ENCODE measurements around the gene PALD1.

PALD1 gene

GRCh38 chr10:70561558-70561957, 83.0 kb downstream of the PALD1 start:
- Histone ChIP-seq H3K36me3 (ENCODE audit: control insufficient read depth, insufficient read depth, low read length) (no peaks in the 10 kb centered on the region), H3K27me3 (ENCODE audit: control insufficient read depth, insufficient read depth, low read length) (no peaks in the 10 kb centered on the region), H3K27ac (ENCODE audit: low read depth, low read length) (no peak overlapping the region), H3K4me1 (ENCODE audit: control insufficient read depth, insufficient read depth, low read length) (peaks cover 2% of the 10 kb centered on the region), H3K4me3 (ENCODE audit: low read length) (no peak overlapping the region), H3K9ac (ENCODE audit: low read length) (no peak overlapping the region)

DNA sequence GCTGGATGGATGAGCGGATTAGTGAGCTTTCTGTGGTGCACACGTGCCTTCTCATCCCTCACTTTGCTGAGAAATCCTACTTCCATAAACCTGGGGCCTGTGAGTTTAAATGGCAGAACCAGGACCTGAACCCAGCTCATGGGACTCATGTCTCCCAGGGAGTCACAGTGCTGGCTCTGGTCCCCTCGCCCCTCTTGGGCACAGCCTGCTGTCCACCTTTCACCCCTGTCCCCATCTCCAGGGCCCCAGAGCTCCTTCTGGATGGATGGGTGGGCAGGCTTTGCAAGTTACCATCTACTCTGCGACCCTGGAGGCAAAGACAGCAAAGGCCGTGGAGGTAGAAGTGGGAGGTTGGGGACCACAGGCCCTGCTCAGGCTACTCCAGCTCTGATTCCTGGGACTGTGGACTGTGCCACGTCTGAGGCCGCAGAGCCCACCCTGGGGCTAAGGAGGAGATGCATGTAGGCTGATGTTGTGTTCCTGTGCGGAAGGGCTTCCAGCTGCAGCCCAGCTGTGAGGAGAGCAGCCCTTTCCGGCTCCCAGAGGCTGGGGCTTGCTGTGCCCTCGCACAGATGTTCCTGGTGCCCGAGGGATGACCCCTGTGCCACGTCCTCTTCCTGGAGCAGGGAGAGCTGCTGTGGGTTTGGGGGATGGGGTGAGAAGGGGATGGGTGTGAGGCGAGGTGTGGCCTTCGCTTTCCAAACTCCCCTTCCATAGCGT, 83.6 kb downstream of the PALD1 start:
- Histone ChIP-seq H3K4me3 (ENCODE audit: low read length) (no peak overlapping the region), H3K4me1 (ENCODE audit: control insufficient read depth, insufficient read depth, low read length) (peaks cover 2% of the 10 kb centered on the region), H3K27ac (ENCODE audit: low read depth, low read length) (no peak overlapping the region), H3K27me3 (ENCODE audit: control insufficient read depth, insufficient read depth, low read length) (no peaks in the 10 kb centered on the region), H3K36me3 (ENCODE audit: control insufficient read depth, insufficient read depth, low read length) (peaks cover 1% of the 10 kb centered on the region), H3K9ac (ENCODE audit: low read length) (no peak overlapping the region)

- H3K36me3 ChIP-seq (ENCODE audit: control insufficient read depth, insufficient read depth, low read length) = peaks cover 4% of the 10 kb centered on the region
- no peak overlapping the region for H3K27ac ChIP-seq (ENCODE audit: low read depth, low read length)
- no peak overlapping the region for H3K9ac ChIP-seq (ENCODE audit: low read length)
- H3K27me3 ChIP-seq (ENCODE audit: control insufficient read depth, insufficient read depth, low read length) = no peaks in the 10 kb centered on the region
- H3K4me1 ChIP-seq (ENCODE audit: control insufficient read depth, insufficient read depth, low read length) = peaks cover 2% of the 10 kb centered on the region
- H3K4me3 ChIP-seq (ENCODE audit: low read length) = no peak overlapping the region
Measured at GRCh38 chr10:70563230-70563629, 84.7 kb downstream of the PALD1 start.

- Histone ChIP-seq H3K4me1 (ENCODE audit: control insufficient read depth, insufficient read depth, low read length) (no peaks in the 10 kb centered on the region), H3K36me3 (ENCODE audit: control insufficient read depth, insufficient read depth, low read length) (peaks cover 4% of the 10 kb centered on the region), H3K9ac (ENCODE audit: low read length) (no peak overlapping the region), H3K27ac (ENCODE audit: low read depth, low read length) (no peak overlapping the region), H3K27me3 (ENCODE audit: control insufficient read depth, insufficient read depth, low read length) (no peaks in the 10 kb centered on the region), H3K4me3 (ENCODE audit: low read length) (no peak overlapping the region)
Measured at GRCh38 chr10:70564113-70564725, 85.7 kb downstream of the PALD1 start.

GRCh38 chr10:70564901-70565351, 86.4 kb downstream of the PALD1 start:
- Histone ChIP-seq H3K4me3 (ENCODE audit: low read length) (no peak overlapping the region), H3K9ac (ENCODE audit: low read length) (no peak overlapping the region), H3K36me3 (ENCODE audit: control insufficient read depth, insufficient read depth, low read length) (peaks cover 4% of the 10 kb centered on the region), H3K27ac (ENCODE audit: low read depth, low read length) (no peak overlapping the region), H3K4me1 (ENCODE audit: control insufficient read depth, insufficient read depth, low read length) (no peaks in the 10 kb centered on the region), H3K27me3 (ENCODE audit: control insufficient read depth, insufficient read depth, low read length) (no peaks in the 10 kb centered on the region)

GRCh38 chr10:70565556-70566514, 87.3 kb downstream of the PALD1 start:
- H3K36me3 ChIP-seq (ENCODE audit: control insufficient read depth, insufficient read depth, low read length) = peaks cover 4% of the 10 kb centered on the region
- no peak overlapping the region for H3K27ac ChIP-seq (ENCODE audit: low read depth, low read length)
- H3K27me3 ChIP-seq (ENCODE audit: control insufficient read depth, insufficient read depth, low read length) = no peaks in the 10 kb centered on the region
- H3K9ac ChIP-seq (ENCODE audit: low read length) = no peak overlapping the region
- no peak overlapping the region for H3K4me3 ChIP-seq (ENCODE audit: low read length)
- H3K4me1 ChIP-seq (ENCODE audit: control insufficient read depth, insufficient read depth, low read length) = no peaks in the 10 kb centered on the region

DNA sequence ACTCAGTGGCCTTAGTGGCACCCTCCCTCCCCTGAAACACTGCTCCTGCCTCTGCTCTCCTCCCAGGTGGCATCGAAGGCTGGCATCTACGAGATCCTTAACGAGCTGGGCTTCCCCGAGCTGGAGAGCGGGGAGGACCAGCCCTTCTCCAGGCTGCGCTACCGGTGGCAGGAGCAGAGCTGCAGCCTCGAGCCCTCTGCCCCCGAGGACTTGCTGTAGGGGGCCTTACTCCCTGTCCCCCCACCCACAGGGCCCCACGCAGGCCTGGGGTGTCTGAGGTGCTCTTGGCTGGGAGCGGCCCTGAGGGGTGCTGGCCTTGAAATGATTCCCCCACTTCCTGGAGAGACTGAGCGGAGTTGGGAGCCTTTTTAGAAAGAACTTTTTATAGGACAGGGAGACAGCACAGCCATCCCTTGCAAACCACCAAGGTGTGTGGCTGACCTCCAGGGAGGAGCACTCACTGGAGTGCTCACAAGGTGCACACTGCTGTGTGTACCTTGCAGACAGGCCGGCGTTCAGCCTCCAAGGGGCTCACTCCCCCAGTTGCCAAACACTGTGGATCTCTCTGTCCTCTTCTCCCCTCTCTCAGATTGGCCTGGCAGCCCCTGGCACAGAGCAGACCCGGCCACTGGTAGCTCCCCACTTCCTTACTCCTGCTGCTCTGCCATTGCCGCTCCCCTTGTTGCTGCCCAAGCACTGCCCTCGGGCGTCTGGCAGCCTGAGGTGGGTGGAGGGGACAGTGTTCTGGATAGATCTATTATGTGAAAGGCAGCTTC, 88.1 kb downstream of the PALD1 start:
- H3K36me3 ChIP-seq (ENCODE audit: control insufficient read depth, insufficient read depth, low read length) = peaks cover 4% of the 10 kb centered on the region
- no peaks in the 10 kb centered on the region for H3K27me3 ChIP-seq (ENCODE audit: control insufficient read depth, insufficient read depth, low read length)
- no peaks in the 10 kb centered on the region for H3K4me1 ChIP-seq (ENCODE audit: control insufficient read depth, insufficient read depth, low read length)
- no peak overlapping the region for H3K27ac ChIP-seq (ENCODE audit: low read depth, low read length)
- no peak overlapping the region for H3K9ac ChIP-seq (ENCODE audit: low read length)
- H3K4me3 ChIP-seq (ENCODE audit: low read length) = no peak overlapping the region

- no peaks in the 10 kb centered on the region for H3K4me1 ChIP-seq (ENCODE audit: control insufficient read depth, insufficient read depth, low read length)
Measured at GRCh38 chr10:70567603-70568002, 89.0 kb downstream of the PALD1 start.

GRCh38 chr10:70568113-70568512, 89.5 kb downstream of the PALD1 start:
- Histone ChIP-seq H3K4me3 (ENCODE audit: low read length) (no peak overlapping the region), H3K4me1 (ENCODE audit: control insufficient read depth, insufficient read depth, low read length) (no peaks in the 10 kb centered on the region), H3K27me3 (ENCODE audit: control insufficient read depth, insufficient read depth, low read length) (no peaks in the 10 kb centered on the region), H3K9ac (ENCODE audit: low read length) (no peak overlapping the region), H3K27ac (ENCODE audit: low read depth, low read length) (no peak overlapping the region), H3K36me3 (ENCODE audit: control insufficient read depth, insufficient read depth, low read length) (peaks cover 4% of the 10 kb centered on the region)

More at GRCh38 chr10:70567603-70568002, 89.0 kb downstream of the PALD1 start:
- H3K4me3 ChIP-seq (ENCODE audit: low read length) = no peak overlapping the region
- H3K36me3 ChIP-seq (ENCODE audit: control insufficient read depth, insufficient read depth, low read length) = peaks cover 4% of the 10 kb centered on the region
- no peaks in the 10 kb centered on the region for H3K27me3 ChIP-seq (ENCODE audit: control insufficient read depth, insufficient read depth, low read length)
- H3K27ac ChIP-seq (ENCODE audit: low read depth, low read length) = no peak overlapping the region
- no peak overlapping the region for H3K9ac ChIP-seq (ENCODE audit: low read length)

- Histone ChIP-seq H3K4me1 (ENCODE audit: control insufficient read depth, insufficient read depth, low read length) (no peaks in the 10 kb centered on the region), H3K36me3 (ENCODE audit: control insufficient read depth, insufficient read depth, low read length) (peaks cover 4% of the 10 kb centered on the region), H3K27me3 (ENCODE audit: control insufficient read depth, insufficient read depth, low read length) (no peaks in the 10 kb centered on the region), H3K4me3 (ENCODE audit: low read length) (no peak overlapping the region), H3K27ac (ENCODE audit: low read depth, low read length) (no peak overlapping the region), H3K9ac (ENCODE audit: low read length) (no peak overlapping the region)
Measured at GRCh38 chr10:70568781-70569495, 90.4 kb downstream of the PALD1 start.

- H3K27me3 ChIP-seq (ENCODE audit: control insufficient read depth, insufficient read depth, low read length) = no peaks in the 10 kb centered on the region
- peaks cover 4% of the 10 kb centered on the region for H3K36me3 ChIP-seq (ENCODE audit: control insufficient read depth, insufficient read depth, low read length)
- no peak overlapping the region for H3K27ac ChIP-seq (ENCODE audit: low read depth, low read length)
- H3K4me3 ChIP-seq (ENCODE audit: low read length) = no peak overlapping the region
- peaks cover 7% of the 10 kb centered on the region for H3K4me1 ChIP-seq (ENCODE audit: control insufficient read depth, insufficient read depth, low read length)
- no peak overlapping the region for H3K9ac ChIP-seq (ENCODE audit: low read length)
Measured at GRCh38 chr10:70571236-70571635, 92.7 kb downstream of the PALD1 start.

Data from rectal smooth muscle tissue (tissue), 1 donor.